Gastroesophageal sphincter (tissue), 3 donors: ENCODE results near the gene CPT1B.

Experiments used
- CTCF ChIP-seq, 4 experiments: fragments of 200-600 bp in 2 of 4; fragments of 450-650 bp in 2 of 4; sonication (generic) in 1 of 4; IDR thresholded peaks; one replicate each; pipeline ENCODE4 v1.5.1; 2017 to 2019; ENCODE audit warnings: antibody characterized with exemption in 4 of 4, mild to moderate bottlenecking in 2 of 4, moderate library complexity in 2 of 4
- POLR2A ChIP-seq, 2 donors: fragments of 450-650 bp; IDR thresholded peaks; one replicate each; pipeline ENCODE4 v1.6.1; 2017; ENCODE audit warnings: antibody characterized with exemption in 2 of 2, mild to moderate bottlenecking in 2 of 2, moderate library complexity in 1 of 2

- TF ChIP-seq POLR2A (IDR thresholded peaks at IDR 0.05) (no peak), CTCF (IDR thresholded peaks at IDR 0.05) (no peak)
Observed at GRCh38 chr22:50626850-50627641, 48.8 kb upstream of the CPT1B start.
